ENCODE data around the gene MIEF1.
A peak's percentile ranks its signal among the peaks of the same experiment; 100 is the strongest.
"Not testable (repeated sequence)": the region's sequence is repeated elsewhere in the genome, so short reads cannot be mapped to it uniquely, and the experiment has no call there.

Gene MIEF1

GRCh38 chr22:39490966-39491680 lies 11.0 kb upstream of the MIEF1 start:
- no peak for DNase-seq

GRCh38 chr22:39491696-39492095 lies 10.4 kb upstream of the MIEF1 start:
- DNase-seq = no peak

- DNase-seq = no peak
Measured at GRCh38 chr22:39492186-39492585, 9.9 kb upstream of the MIEF1 start.

GRCh38 chr22:39493759-39494158 lies 8.3 kb upstream of the MIEF1 start:
- no peak for DNase-seq

DNA sequence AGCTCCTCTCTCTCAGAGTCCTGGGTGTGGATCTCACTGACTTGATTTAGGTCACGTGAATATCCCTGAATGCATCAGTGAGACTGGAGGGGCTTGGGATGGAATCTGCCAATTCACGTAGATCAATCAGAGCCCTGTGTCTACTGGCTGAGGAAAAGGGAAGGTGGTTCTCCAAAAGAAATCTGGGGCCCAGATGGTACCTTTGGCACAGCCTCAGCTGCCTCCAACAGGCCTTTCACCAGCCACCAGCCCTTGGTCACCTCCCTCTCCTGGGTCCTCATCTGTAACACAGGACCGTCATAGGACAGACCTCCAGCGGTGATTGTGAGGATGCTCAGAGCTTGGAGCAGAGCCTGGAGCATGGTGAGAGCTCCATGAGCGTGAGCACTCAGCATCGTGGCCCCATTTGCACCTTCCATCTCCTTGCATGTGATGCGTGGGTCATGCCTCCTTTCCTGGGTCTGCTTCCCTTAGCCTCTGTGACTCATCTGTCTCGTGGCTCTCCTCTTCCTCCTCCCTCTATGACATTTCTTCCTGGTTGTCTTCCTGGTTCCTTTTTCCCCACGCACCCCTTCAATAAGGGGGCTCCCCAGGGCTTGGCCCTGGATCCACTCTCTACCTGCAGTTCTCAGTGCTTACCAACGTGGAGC lies 7.5 kb upstream of the MIEF1 start:
- DNase-seq = no peak

DNA sequence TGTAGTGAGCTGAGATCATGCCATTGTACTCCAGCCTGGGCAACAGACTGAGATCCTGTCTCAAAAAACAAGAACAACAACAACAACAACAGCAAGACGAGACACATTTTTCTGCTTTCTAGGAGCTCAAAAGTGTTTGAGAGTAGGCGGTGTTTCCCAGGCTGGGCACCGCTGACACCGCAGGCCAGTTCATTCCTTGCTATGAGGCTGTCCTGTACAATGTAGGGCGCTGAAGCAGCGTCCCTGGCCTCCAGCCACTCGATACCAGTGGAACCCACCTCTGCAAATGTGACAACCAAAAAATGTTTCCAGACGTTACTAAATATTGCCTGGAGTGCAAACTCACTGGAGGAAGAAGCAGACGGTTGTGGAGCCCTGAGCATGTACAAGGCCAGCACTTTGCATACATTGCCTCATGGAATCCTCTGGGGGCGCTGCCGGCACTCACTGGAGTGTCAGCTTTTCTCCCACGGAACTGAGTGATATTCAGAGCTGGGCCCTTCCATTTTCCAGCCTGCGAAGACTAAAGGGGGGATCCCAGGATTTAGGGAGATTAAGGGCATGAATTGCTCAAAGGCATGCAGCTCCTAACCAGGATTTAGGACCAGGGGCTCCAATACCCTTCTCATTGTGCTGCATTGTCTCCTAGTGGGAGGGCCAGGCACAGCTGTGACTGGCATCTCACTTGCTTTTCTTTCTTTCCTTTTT lies 5.8 kb upstream of the MIEF1 start:
- peak in 1 of 2 experiments; percentile 55 for DNase-seq

DNA sequence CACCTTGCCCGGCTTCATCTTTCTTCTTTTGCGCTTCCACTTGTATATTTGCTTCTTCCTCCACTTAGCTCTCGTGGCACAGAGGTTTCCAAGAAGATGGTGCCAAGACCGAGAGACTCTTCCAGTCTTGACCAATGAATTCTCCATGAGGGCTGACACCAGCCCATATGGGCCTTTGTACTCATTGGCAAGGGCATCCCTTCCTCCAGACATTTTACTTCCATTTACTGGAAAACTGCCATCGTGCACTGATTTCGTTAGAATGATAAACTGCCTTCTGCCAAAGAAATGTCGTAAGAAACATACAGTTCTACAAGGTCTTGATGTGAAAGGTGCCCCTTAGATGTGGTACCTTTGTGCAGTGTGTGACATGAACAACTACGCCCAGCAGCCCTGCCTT lies 4.7 kb upstream of the MIEF1 start:
- DNase-seq = no peak

GRCh38 chr22:39498368-39498767 lies 3.7 kb upstream of the MIEF1 start:
- no peak for DNase-seq

DNA sequence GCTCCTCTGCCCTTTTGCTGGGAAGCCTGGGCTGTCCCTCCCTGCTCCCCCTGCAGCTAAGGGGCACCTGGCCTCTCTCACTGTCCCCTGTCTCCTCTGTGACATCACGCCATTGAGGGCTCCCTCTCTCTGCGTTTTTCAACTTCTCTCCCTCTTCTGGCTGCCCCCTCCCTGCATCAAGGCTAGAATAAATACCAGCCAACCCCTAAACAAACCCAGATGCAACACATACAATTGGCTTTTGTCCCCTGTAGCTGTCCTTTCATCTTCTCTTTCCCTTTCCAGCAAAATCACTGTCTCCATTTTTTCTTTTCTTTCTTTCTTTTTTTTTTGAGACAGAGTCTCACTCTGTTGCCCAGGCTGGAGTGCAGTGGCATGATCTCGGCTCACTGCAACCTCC lies 3.3 kb upstream of the MIEF1 start:
- DNase-seq = no peak

- DNase-seq = no peak
Measured at GRCh38 chr22:39500101-39500500, 2.0 kb upstream of the MIEF1 start.

GRCh38 chr22:39501644-39502108 lies 414 bp upstream of the MIEF1 start:
- DNase-seq = no peak

DNA sequence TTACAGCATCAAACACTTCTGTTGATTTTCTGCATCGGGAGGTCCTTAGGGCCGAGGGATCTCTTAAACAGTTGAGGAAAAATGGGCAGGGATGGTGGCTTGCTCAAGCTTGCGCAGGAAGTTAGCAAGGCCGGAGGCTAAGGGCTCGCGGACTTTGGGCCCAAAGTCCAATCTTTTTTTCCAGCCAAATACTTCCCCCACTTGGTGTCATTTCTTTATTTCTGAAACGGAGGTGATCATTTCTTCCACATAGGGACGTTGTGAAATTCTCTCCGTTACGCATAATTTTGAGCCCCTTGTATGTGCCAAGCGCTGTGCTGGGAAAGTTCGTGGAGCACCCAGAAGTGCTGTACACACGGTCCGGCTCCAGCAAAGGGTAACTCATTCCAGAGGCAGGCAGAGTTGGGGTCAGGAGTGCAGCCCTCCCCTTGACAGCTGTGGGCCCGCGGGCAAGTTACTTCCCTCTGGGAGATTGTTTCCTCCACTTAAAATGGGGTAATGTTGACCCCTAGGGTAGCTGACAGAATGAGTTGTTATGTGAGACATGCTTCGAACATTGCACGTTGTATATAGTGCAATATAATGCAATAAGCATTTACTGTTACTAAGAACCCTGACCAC lies 809 bp downstream of the MIEF1 start:
- DNase-seq = no peak

DNA sequence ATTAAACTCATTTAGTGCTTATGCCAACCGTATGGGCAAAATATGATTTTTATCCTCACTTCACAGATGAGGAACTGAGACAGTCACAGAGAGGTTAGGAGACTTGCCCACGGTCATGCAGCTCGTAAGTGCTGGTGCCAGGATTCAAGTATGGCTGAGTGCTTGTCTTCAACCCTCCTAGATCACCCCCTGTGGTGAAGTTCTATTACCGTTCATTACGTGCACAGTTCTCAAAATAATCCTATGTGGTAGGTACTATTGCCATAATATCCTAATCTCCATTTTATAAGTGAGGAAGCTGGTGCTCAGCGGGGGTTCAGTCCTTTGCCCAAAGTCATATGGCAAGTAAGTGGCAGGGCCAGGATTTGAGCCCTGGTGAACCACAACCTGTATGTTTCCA lies 1.5 kb downstream of the MIEF1 start:
- DNase-seq = no peak

- no peak for DNase-seq
Measured at GRCh38 chr22:39504071-39504470, 2.0 kb downstream of the MIEF1 start.

DNA sequence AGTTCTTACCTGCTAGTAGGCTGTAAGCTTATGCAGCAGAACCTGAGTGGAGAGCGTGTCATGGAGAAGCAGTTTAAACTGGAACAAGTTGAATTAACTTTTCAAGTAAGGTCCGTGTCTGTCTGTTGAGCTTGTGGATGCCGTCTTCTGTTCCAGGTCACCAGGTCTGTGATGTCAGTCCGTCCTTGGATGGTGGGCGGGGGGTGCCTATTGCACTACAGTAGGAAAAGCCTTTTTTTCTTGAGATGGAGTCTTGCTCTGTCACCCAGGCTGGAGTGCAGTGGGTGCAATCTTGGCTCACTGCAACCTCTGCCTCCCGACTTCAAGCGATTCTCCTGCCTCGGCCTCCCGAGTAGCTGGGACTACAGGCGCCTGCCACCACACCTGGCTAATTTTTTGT lies 4.9 kb downstream of the MIEF1 start:
- DNase-seq = not testable (repeated sequence)

- no peak for DNase-seq
Measured at GRCh38 chr22:39508393-39508792, 6.3 kb downstream of the MIEF1 start.

DNA sequence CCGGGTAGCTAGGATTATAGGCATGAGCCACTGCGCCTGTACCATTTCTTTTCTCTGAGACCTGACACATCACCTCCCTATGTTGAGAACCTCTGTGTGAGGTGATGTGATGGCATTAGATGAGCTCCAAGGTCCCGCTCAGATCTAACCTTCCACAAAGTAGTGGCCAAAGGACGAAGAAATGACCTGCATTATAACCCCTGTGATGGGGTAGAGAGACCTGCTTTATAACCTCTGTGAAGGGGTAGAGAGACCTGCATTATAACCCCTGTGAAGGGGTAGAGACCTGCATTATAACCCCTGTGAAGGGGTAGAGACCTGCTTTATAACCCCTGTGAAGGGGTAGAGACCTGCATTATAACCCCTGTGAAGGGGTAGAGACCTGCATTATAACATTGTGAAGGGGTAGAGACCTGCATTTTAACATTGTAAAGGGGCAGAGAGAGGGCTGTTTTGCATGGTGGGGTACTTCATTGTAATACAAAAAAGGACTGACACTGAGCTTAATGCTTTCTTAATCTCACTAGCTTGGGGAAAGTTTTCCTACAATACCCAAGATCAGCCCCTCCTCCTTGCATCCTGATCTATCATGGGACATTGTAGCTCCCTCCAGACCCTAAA lies 8.5 kb downstream of the MIEF1 start:
- DNase-seq = no peak

DNA sequence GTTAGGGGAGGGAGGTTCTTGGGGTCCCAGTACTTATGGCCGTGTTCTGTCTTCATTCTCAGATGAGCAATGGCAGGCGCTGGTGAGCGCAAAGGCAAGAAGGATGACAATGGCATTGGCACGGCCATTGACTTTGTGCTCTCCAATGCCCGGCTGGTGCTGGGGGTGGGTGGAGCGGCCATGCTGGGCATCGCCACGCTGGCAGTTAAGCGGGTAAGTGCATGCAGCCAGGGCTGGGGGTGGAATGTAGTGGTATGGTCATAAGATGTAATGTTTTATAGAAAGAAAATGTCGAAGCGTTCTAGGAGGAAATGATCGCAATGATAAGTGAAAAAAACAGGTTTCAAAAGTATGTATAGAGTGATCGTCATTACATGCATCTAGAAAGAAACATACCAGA lies 9.1 kb downstream of the MIEF1 start:
- no peak for DNase-seq

DNA sequence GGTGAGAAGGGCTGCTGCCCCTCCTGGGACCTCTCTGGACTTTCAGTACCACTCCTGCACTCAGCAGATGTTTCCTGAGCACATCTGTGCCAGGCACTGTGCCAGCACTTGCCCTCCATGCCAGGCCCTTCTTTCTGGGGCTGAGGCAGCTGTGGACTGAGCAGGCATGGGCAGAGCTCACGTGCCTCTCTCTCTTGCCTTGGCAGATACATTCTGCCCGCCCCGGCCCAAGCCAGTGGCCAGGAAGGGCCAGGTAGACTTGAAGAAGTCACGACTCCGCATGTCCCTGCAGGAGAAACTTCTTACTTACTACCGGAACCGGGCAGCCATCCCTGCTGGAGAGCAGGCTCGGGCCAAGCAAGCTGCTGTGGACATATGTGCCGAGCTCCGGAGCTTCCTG lies 9.9 kb downstream of the MIEF1 start:
- no peak for DNase-seq

- no peak for DNase-seq
Measured at GRCh38 chr22:39513791-39514190, 11.7 kb downstream of the MIEF1 start.

- DNase-seq = peak in 1 of 2 experiments; percentile 23
Measured at GRCh38 chr22:39514373-39514973, 12.4 kb downstream of the MIEF1 start.

GRCh38 chr22:39515266-39516050 lies 13.4 kb downstream of the MIEF1 start:
- no peak for DNase-seq
